ENCODE measurements around the gene CLASP1. TPM values are rescaled to one million over a fixed set of nuclear protein-coding genes. Genes with fewer than 3 reads are reported as not detected.

The CLASP1 gene
- total and polyA plus RNA-seq, 2 experiments from 2014 or later, result 20.1 to 37.4 TPM

DNA sequence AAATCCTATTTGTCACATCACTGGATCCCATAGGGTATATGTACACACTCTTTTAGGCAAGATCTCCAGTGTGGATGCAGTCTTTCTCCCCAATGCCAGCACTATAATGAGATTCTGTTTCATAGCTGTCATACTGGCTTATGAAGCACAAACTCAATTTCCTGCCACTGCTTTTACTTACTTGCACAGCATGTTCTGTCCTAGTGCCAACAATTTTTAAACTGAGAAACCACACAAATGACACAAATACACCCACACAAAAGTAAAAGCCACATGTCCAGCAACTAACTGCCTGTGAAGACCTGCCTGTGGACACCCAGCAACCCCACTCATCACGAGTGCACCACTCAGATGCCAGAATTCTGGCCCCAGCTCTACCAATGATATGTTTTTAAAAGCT lies 148.2 kb downstream of the CLASP1 start:
- peaks cover 6% of the 10 kb centered on the region; the same call in 1 of the 2 replicates for H3K36me3 ChIP-seq (ENCODE audit: low read depth)
- H3K9me2 ChIP-seq (ENCODE audit: insufficient read depth), result no peaks in the 10 kb centered on the region
- H3K4me2 ChIP-seq (ENCODE audit: unreplicated experiment), result peak overlapping the region; percentile 39
- peaks cover 44% of the 10 kb centered on the region for H3K79me2 ChIP-seq (ENCODE audit: insufficient read depth)
- TF ChIP-seq EZH2 (IDR thresholded peaks at IDR 0.05; ENCODE audit: insufficient read depth, poor library complexity, severe bottlenecking) (no peak), EZH2phosphoT487 (IDR thresholded peaks at IDR 0.05; ENCODE audit: insufficient read depth, low read depth) (no peak)
- H3K9ac ChIP-seq, result peak overlapping the region; percentile 41
- peaks cover 68% of the 10 kb centered on the region for H3F3A ChIP-seq (ENCODE audit: insufficient read depth)
- DNase-seq, result peak; percentile 81
- no peaks in the 10 kb centered on the region for H3K27me3 ChIP-seq (replicated peaks; ENCODE audit: insufficient read depth)
- H3K9me3 ChIP-seq (ENCODE audit: low read depth), result no peaks in the 10 kb centered on the region
- no peak overlapping the region for H2AFZ ChIP-seq
- peak overlapping the region; percentile 85 for H3K27ac ChIP-seq
- peaks cover 61% of the 10 kb centered on the region for H3K4me1 ChIP-seq (ENCODE audit: insufficient read depth)
- 0 out of 2 replicates have a peak overlapping the region, but pooled peaks have one; percentile 7 for H3K4me3 ChIP-seq
- no peaks in the 10 kb centered on the region for H4K20me1 ChIP-seq (ENCODE audit: insufficient read depth)
- in situ Hi-C loops (cut with MboI), result no loop called here
- 12% methylated on average over 1 of the region's 1 CpG for WGBS, 2 experiments (ENCODE audit: low coverage in 1 of 2, low lambda C conversion rate in 2 of 2, missing lambda C conversion rate in 2 of 2)

DNA sequence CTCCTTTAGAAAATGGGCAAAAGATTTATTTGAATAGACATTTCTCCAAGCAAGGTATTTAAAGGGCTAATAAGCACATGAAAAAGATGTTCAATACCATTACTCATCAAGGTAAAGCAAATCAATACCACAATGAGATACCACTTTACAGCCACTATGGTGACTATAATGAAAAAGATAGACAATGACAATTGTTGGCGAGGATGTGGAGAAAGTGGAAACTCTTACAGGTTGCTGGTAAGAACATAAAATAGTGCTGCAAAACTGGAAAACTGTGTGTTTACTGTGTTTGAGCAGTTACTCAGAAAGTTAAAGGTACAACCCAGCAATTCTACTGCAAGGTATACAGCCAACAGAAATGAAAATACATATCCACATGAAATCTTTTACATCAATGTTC lies 150.5 kb downstream of the CLASP1 start:
- no peaks in the 10 kb centered on the region for H4K20me1 ChIP-seq (ENCODE audit: insufficient read depth)
- DNase-seq, result no peak
- no peak overlapping the region for H3K27ac ChIP-seq
- H3K27me3 ChIP-seq (replicated peaks; ENCODE audit: insufficient read depth), result no peaks in the 10 kb centered on the region
- H3K9me2 ChIP-seq (ENCODE audit: insufficient read depth), result no peaks in the 10 kb centered on the region
- H2AFZ ChIP-seq, result no peak overlapping the region
- H3F3A ChIP-seq (ENCODE audit: insufficient read depth), result peaks cover 51% of the 10 kb centered on the region
- no peak for TF ChIP-seq EZH2 (IDR thresholded peaks at IDR 0.05; ENCODE audit: insufficient read depth, poor library complexity, severe bottlenecking)
- H3K9ac ChIP-seq, result no peak overlapping the region
- in situ Hi-C loops (cut with MboI), result no loop called here
- peaks cover 40% of the 10 kb centered on the region for H3K4me1 ChIP-seq (ENCODE audit: insufficient read depth)
- H3K4me3 ChIP-seq, result no peak overlapping the region
- 94 to 96% methylated on average over 1 of the region's 1 CpG for WGBS, 2 experiments (ENCODE audit: low coverage in 1 of 2, low lambda C conversion rate in 2 of 2, missing lambda C conversion rate in 2 of 2)
- peaks cover 60% of the 10 kb centered on the region for H3K79me2 ChIP-seq (ENCODE audit: insufficient read depth)
- H3K9me3 ChIP-seq (ENCODE audit: low read depth), result no peaks in the 10 kb centered on the region
- H3K4me2 ChIP-seq (ENCODE audit: unreplicated experiment), result no peak overlapping the region
- peaks cover 6% of the 10 kb centered on the region; the same call in 1 of the 2 replicates for H3K36me3 ChIP-seq (ENCODE audit: low read depth)

DNA sequence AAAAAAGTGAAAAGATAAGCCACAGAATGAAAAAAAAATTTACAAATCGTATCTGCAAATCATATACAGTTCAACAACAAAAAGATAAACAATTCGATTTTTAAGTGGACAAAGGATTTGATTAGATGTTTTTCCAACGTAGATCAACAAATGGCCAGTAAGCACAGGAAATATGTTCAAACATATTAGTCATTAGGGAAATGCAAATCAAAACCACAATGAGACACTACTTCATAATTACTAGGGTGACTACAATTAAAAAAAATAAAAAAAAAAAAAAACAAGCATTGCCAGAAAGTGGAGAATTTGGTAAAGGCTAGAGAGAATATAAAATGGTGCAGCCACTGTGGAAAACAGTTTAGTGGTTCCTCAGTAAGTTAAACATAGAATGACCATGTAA lies 156.9 kb downstream of the CLASP1 start:
- Histone ChIP-seq H3K9ac (no peak overlapping the region), H3K27ac (no peak overlapping the region), H3K4me2 (ENCODE audit: unreplicated experiment) (no peak overlapping the region), H4K20me1 (ENCODE audit: insufficient read depth) (no peaks in the 10 kb centered on the region), H3K36me3 (ENCODE audit: low read depth) (no peaks in the 10 kb centered on the region; the same call in 1 of the 2 replicates), H3K27me3 (replicated peaks; ENCODE audit: insufficient read depth) (no peaks in the 10 kb centered on the region), H3K4me1 (ENCODE audit: insufficient read depth) (peaks cover 24% of the 10 kb centered on the region), H3K9me2 (ENCODE audit: insufficient read depth) (no peaks in the 10 kb centered on the region), H2AFZ (no peak overlapping the region), H3K4me3 (no peak overlapping the region), H3F3A (ENCODE audit: insufficient read depth) (peaks cover 19% of the 10 kb centered on the region; the same call in 1 of the 2 replicates), H3K9me3 (ENCODE audit: low read depth) (no peaks in the 10 kb centered on the region), H3K79me2 (ENCODE audit: insufficient read depth) (peaks cover 94% of the 10 kb centered on the region)
- in situ Hi-C loops (cut with MboI), result no loop called here
- TF ChIP-seq EZH2 (IDR thresholded peaks at IDR 0.05; ENCODE audit: insufficient read depth, poor library complexity, severe bottlenecking), result no peak
- TF ChIP-seq EZH2phosphoT487 (IDR thresholded peaks at IDR 0.05; ENCODE audit: insufficient read depth, low read depth), result no peak
- 59 to 61% methylated on average over 3 of the region's 3 CpGs for WGBS, 2 experiments (ENCODE audit: low coverage in 1 of 2, low lambda C conversion rate in 2 of 2, missing lambda C conversion rate in 2 of 2)
- DNase-seq, result no peak

GRCh38 chr2:121491518-121491917 lies 157.7 kb downstream of the CLASP1 start:
- H3K27ac ChIP-seq, result no peak overlapping the region
- H3K27me3 ChIP-seq (replicated peaks; ENCODE audit: insufficient read depth), result no peaks in the 10 kb centered on the region
- no peak overlapping the region for H3K4me2 ChIP-seq (ENCODE audit: unreplicated experiment)
- H3F3A ChIP-seq (ENCODE audit: insufficient read depth), result peaks cover 21% of the 10 kb centered on the region; the same call in 1 of the 2 replicates
- H3K9me2 ChIP-seq (ENCODE audit: insufficient read depth), result no peaks in the 10 kb centered on the region
- H3K79me2 ChIP-seq (ENCODE audit: insufficient read depth), result peaks cover 94% of the 10 kb centered on the region
- H4K20me1 ChIP-seq (ENCODE audit: insufficient read depth), result no peaks in the 10 kb centered on the region
- no peak for TF ChIP-seq EZH2 (IDR thresholded peaks at IDR 0.05; ENCODE audit: insufficient read depth, poor library complexity, severe bottlenecking)
- TF ChIP-seq EZH2phosphoT487 (IDR thresholded peaks at IDR 0.05; ENCODE audit: insufficient read depth, low read depth), result no peak
- H3K4me1 ChIP-seq (ENCODE audit: insufficient read depth), result peaks cover 25% of the 10 kb centered on the region
- WGBS, 2 experiments (ENCODE audit: low coverage in 1 of 2, low lambda C conversion rate in 2 of 2, missing lambda C conversion rate in 2 of 2), result 95 to 96% methylated on average over 4 of the region's 4 CpGs
- in situ Hi-C loops (cut with MboI), result no loop called here
- no peak overlapping the region for H3K4me3 ChIP-seq
- no peak overlapping the region for H3K9ac ChIP-seq
- H2AFZ ChIP-seq, result no peak overlapping the region
- no peaks in the 10 kb centered on the region for H3K9me3 ChIP-seq (ENCODE audit: low read depth)
- no peaks in the 10 kb centered on the region; the same call in 1 of the 2 replicates for H3K36me3 ChIP-seq (ENCODE audit: low read depth)
- no peak for DNase-seq

Measured in GM23248 (cell line).